ENCODE measurements around the gene NFKBIB.

NFKBIB gene

DNA sequence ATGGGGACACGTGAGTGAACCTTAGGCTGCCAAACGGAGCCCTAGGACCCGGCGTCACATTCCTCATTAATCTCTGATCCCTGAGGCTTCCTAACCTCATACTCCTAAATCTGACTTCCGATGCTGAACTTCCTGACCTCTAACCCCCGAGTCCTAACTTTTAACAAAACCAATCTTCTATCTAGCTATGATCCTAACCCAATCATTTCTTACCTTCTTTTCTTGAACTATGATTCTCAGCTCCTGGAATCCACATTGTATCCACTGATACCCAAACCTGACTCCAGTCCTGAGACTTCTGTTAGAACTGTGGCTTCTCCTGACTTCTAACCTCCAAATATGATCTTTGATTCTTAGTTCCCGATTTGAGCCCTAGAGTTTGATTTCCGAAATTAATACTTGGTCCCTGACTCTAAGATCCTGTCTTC lies 447 bp downstream of the NFKBIB start:
- no peak for DNase-seq (ENCODE audit: low read depth, low spot score)
- peak overlapping the region; percentile 91 for H3K4me3 ChIP-seq (ENCODE audit: low read length)

DNA sequence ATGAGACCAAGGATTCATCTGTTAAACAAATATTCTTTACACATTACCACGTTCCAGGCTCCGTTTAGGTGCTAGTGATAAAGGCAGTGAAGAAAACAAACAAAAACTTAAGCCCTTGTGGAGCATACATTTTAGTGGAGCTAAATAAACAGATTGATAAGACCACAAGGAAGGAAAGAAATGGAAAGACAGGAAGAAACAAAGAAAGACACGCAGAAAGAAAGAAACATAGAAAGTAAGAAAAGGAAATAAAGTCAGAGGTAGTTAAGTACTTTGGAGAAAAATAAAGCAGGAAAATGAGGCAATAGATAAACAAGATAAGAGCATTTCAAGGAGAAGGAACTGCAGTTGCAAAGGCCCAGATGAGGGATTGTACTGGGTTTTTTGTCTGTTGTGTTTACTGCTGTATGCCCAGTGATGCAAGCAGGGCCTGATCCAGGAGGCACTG lies 998 bp downstream of the NFKBIB start:
- DNase-seq (ENCODE audit: low read depth, low spot score): no peak
- peak overlapping the region; percentile 91 for H3K4me3 ChIP-seq (ENCODE audit: low read length)

DNA sequence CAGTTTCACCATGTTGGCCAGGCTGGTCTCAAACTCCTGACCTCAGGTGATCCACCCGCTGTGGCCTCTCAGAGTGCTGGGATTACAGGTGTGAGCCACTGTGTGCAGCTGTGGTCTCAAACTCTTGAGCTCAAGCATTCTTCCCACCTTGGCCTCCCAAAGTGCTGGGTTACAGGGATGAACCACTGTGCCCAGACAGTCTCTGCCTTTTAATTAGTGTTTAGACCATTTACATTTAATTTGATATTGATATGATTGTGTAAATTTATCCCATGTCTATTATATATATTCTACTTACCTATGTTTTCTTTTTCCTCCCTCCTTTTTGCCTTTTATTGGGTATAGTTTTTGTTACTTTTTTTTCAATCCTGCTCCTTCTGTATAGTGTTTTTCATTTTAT lies 1.9 kb downstream of the NFKBIB start:
- H3K4me3 ChIP-seq (ENCODE audit: low read length): no peak overlapping the region
- no peak for DNase-seq (ENCODE audit: low read depth, low spot score)

- no peak for DNase-seq (ENCODE audit: low read depth, low spot score)
- no peak overlapping the region for H3K4me3 ChIP-seq (ENCODE audit: low read length)
Observed at GRCh38 chr19:38904581-38905539, 5.1 kb downstream of the NFKBIB start.

DNA sequence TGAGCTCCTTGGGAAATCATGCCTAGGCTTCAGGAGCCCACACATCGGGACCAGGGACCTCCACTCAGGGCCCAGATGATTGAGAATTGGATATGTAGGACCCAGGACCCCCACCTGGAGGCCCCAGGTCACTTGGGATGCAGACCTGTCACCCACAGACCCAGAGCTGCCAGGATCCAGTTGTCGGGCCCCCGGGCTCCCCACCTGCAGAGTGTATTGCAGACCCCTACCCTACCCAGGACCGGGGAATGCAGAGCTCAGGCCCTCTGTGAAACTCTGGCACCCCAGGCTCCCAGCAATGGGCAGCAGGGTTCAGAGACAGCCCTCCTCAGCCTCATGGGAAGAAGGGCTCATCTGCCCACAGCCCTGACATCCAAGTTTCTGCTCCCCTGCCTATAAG lies 5.9 kb downstream of the NFKBIB start:
- H3K4me3 ChIP-seq (ENCODE audit: low read length): no peak overlapping the region
- DNase-seq (ENCODE audit: low read depth, low spot score): no peak

- DNase-seq (ENCODE audit: low read depth, low spot score): no peak
- no peak overlapping the region for H3K4me3 ChIP-seq (ENCODE audit: low read length)
Observed at GRCh38 chr19:38907227-38907626, 7.5 kb downstream of the NFKBIB start.

- no peak for DNase-seq (ENCODE audit: low read depth, low spot score)
- H3K4me3 ChIP-seq (ENCODE audit: low read length): no peak overlapping the region
Observed at GRCh38 chr19:38907670-38908069, 7.9 kb downstream of the NFKBIB start.

DNA sequence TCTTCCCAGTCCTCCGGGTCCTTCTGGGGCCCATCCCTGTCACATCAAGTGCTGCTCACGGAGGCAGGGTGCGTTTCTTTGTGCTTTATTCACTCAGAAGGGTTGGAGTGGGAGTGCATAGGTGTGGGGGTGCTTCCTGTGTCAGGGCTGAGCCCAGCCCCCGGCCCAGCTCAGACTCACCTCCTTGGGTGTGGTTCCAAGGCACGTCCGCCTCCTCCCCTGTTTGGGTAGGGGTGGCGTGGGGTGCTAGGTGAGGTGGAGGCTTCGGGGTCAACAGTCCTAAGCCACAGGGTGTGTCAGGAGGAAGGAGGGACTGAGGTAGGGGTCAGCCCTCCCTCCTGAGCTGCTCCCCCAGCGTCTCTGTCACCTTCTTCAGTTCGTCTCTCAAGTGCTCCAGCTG lies 9.1 kb downstream of the NFKBIB start:
- no peak overlapping the region for H3K4me3 ChIP-seq (ENCODE audit: low read length)
- DNase-seq (ENCODE audit: low read depth, low spot score): no peak

DNA sequence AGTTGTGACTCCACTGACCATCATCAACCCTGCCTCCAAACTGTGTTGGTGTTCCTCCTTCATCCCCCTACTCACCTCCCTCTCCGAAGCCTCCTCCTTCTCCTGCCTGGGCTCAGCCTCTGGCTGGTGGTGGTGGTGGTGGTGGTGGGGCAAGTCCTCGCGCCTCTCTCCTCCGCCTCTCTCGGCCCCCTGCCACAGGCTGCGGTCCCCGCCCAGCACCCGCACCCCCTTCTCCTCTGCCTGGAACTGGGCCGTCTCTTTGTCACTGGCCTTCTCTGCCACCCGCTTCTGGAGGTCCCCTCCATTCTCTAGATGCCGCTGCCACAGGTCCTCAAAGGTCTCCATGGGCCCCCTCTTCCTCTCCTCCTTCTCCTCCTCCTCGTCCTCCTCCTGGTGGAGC lies 10.7 kb downstream of the NFKBIB start:
- no peak overlapping the region for H3K4me3 ChIP-seq (ENCODE audit: low read length)
- no peak for DNase-seq (ENCODE audit: low read depth, low spot score)

DNA sequence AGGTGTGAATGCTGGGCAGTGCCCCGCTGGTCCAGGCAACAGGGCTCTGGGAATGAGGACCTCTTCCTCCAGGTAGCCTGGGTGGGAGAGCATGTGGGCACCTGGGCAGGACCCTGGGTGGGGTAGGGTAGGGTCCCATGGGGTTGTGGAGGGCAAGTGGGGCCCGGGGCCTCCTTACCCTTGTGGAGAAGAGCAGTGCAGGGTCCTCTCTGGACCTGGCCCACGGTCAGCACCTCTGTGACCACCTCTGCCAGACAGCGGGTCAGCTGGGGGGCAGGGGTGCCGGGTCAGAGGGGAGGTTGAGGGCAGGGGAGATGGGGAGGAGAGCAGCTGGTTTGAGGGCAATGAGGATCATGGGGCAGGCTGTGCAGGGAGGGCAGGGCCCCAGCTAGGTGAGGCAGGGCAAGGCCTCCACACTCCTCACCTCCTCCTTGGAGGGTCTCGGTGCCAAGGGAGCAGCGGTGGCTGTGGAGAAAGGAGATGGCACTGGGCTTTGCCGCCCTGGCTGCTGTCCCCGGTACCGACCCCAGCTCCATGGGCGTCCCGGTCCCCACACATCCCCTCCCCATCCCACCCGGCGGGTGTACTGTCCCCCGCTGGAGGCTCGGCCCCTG lies 11.7 kb downstream of the NFKBIB start:
- DNase-seq (ENCODE audit: low read depth, low spot score): no peak
- H3K4me3 ChIP-seq (ENCODE audit: low read length): no peak overlapping the region

- DNase-seq (ENCODE audit: low read depth, low spot score): no peak
Observed at GRCh38 chr19:38912600-38913514, 13.1 kb downstream of the NFKBIB start.

DNA sequence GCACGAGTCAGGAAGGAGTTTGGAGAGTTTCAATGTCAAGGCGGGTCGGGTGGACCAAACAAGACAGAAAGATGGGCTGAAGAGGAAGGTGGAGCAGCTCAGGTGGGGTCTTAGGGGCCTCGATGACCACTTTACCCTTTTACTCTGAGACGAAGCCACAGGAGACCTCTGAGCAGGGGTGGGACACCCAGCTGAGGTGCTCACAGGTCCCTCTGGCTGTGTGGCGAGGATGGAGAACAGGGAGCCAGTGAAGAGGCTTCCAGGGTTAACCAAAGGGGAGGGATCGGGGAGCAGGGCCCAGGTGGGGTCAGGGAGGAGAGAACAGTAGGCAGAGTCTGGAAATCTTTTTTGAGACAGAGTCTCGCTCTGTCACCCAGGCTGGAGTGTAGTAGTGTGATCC lies 14.2 kb downstream of the NFKBIB start:
- DNase-seq (ENCODE audit: low read depth, low spot score): no peak
- H3K4me3 ChIP-seq (ENCODE audit: low read length): no peak overlapping the region

More at GRCh38 chr19:38912600-38913514, 13.1 kb downstream of the NFKBIB start:
- no peak overlapping the region for H3K4me3 ChIP-seq (ENCODE audit: low read length)

DNA sequence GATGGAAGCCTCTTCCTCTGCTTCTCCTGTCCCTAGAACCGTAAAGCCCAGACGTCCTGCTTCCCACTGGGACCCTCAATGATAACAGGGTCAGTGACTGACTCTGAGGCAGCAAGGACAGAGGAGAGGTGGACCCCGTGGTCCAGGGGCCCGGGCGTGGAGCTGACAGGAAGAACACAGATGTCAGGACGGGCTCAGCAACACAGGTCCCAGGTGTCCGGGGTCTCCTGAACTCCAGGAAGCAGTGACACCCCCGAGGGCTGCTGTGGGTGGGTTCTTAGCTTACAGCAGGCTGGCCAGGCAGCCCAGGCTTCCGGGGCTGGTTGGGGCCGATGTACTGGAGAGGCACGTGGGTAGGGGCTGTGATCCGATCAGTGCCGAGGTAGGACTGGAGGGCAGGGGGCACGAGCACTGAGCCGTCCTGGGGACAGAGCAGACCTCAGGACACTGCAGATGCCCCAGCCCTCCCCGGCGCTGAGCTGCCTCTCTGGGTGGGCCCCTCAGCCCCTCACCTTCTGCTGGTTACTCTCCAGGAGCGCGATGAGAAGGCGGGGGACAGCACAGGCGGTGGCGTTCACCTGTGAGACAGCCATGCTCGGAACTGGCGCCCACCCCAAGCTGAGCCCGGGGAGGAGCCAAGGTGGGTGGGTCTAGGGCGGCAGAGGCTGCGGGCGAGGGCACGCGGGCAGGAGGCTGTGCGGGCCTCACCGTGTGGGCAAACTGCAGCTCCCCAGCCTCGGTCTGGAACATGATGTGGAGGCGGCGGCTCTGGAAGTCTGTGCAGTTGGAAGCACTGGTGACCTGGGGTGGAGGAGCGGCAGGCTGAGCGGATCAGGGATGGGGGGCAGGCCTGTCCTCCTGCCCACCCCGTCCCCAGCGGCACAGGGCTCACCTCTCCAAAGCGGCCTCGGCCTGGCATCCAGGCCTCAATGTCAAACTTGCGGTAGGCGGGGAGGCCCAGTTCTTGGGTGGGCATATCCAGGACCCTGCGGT lies 15.9 kb downstream of the NFKBIB start:
- no peak for DNase-seq (ENCODE audit: low read depth, low spot score)
- no peak overlapping the region for H3K4me3 ChIP-seq (ENCODE audit: low read length)

GRCh38 chr19:38917516-38917915 lies 17.7 kb downstream of the NFKBIB start:
- H3K4me3 ChIP-seq (ENCODE audit: low read length): no peak overlapping the region
- DNase-seq (ENCODE audit: low read depth, low spot score): no peak

- no peak for DNase-seq (ENCODE audit: low read depth, low spot score)
- H3K4me3 ChIP-seq (ENCODE audit: low read length): no peak overlapping the region
Observed at GRCh38 chr19:38917921-38918491, 18.2 kb downstream of the NFKBIB start.

DNA sequence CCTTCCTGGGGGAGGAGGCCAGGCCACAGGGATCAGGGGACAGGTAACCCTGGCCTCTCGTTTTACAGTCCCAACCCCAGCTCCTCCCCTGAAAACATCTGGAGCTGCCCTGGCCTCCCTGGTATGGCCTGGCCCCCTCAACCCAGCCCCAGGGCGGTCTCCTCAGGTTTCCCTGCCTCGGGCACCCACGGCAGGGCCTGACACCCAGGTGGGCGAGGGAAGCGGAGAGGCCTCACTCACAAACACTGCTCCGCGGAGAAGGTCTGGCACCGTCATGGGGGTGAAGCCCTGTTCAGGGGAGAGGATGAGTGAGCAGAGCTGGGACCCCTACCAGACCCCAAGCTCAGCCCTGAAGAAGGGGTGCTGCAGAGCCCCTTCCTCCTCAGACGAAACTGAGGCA lies 18.8 kb downstream of the NFKBIB start:
- H3K4me3 ChIP-seq (ENCODE audit: low read length): no peak overlapping the region
- DNase-seq (ENCODE audit: low read depth, low spot score): no peak

- H3K4me3 ChIP-seq (ENCODE audit: low read length): no peak overlapping the region
- DNase-seq (ENCODE audit: low read depth, low spot score): no peak
Observed at GRCh38 chr19:38919837-38920601, 20.2 kb downstream of the NFKBIB start.
